HCEC 1CT (cell line): ENCODE results near the gene GPR180.

ENCODE experiments used
- DNase-seq: peaks from one replicate; pipeline ENCODE4 v3.0.0-alpha.2; 2017

GPR180 gene

DNA sequence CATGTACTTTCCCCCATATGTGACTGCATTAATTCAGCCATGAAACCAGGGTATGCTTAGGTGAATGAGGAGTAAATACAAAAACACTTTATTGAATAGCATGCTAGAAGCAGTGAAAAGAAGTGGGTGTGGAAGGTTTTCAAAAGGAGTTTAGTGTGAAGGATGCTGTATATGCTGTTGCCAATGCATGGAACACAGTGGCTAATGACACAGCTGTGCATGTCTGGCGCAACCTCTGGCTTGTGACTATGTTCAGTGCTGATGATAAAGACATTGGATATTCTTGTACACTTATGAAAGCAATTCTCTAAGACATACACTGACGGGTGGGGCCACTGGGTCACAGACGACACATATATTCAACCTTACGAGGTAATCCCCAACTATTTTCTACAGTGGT is 55.5 kb downstream of the GPR180 start:
- peak; percentile 64 for DNase-seq

DNA sequence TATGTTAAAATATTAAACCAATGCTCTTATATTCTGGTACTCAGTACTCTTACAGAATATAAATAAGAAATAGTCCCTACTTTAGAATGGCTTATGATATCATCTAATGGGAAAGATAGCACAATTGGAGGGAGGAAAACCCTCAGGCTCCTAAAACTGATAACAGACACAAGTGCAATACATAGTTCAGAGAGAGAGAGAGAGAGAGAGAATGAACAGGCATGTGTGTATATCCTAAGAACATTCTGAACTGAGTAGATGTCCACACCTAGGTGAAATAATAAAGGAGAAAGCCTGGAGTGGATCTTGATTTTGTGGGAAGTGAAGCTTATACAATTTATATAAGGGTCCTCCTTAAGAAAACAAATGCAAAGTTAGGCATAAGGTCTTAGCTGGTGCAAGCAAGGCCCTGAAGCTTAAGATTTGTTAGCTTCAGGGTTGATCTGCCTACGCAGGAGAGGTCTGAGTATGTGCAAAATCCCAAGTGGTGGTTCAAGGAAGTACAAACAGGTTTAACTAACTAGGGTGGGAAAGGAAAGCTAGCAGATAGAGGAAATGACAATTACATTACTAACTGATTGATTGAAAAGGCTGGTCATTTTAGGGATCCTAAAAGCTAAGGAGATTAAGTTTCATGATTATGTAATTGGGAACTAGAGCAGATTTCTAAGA is 57.4 kb downstream of the GPR180 start:
- peak; percentile 58 for DNase-seq

DNA sequence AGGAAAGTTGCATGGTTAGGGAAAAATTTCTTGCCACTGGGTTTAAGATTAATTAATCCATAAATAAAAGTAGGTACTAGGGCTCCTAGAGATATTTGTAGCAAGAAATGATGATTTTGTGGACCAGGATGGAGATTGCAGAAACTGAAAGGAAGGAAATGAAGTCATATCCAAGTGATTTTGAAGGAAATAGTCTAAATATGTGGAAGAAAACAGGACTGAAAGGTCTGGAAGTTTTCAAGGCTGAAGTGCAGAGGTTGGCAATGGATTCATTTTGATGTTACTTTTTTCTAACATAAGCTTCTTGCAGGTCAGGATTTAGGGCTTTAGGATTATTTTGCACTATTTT is 57.9 kb downstream of the GPR180 start:
- DNase-seq: no peak

DNA sequence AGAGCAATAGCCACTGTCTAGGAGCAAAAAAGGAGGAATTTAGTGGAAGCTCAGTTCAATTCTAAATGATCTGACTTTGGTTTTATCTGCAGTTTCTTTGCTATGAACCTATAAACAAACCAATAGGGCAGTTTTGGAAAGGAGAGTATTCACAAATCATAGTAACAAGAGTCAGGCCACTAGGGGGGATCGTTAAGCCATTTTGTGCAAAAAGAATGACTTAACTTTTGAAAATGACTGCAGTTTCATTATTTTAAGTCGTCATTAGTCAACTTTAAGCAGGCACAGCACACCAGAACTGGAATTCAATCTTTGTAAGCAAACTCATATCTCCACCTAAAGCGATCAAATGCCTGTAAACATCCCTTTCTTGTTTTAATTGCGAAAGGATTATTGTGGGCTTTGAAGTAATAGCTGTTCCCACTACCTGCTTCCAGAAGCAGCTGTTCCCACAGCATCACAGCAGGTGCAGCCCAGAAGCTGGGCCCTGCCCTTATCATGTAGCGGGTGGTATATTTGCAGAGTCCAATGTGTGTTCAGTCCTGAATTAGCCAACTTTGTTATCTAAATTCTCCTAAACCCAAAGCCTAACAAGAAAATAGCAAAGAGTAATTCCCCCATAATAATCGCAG is 59.2 kb downstream of the GPR180 start:
- DNase-seq: peak; percentile 55

DNA sequence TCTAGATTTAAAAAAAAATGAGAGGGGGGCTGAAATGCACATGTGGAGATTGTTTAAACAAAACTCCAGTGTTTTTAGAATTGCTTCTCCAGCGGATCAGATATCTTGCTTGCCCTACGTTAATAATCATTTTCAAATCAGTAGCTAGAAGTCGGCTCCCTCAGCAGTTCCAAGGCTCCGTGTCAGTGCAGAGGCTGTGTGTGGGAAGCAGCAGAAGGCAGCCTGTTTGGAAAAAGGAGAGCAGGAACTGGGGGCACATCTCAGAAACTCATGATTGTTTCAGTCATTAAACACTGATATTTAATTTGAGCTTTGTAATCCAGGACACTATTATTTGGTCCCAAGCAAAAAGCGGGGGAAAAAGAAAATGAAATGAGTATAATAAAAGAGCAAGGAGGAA is 59.7 kb downstream of the GPR180 start:
- DNase-seq: no peak

DNA sequence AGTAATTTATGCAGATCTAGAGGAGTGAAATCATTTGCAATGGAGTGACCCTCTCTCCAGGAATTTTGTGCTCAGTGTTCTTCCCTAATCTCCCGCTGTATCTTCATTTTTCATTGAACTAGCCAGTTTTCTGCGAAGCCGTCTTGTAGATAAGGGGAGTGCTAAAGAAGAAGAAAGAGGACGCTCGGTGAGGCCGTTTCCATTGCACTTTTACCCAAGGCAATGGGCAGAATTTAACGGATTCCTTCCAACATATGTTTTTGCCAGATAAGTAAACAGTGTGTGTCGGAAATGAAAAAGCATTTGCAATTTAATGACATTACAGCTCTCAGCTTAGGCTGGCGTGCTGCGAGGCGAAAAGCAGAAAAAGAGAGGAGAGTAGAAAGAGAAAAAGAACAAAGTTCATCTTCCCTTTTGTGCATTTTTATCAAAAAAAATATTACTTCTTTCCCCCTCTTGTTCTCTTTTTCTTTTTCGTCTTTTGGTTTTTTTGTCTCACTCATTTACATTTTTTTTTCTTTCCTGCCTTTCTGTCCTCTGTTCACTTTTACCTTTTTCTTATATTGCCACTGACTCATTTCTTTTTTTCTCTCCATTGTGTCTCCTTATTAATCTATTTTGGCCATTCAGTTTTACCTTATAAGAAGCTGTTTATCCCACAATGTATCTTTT is 60.8 kb downstream of the GPR180 start:
- no peak for DNase-seq

DNA sequence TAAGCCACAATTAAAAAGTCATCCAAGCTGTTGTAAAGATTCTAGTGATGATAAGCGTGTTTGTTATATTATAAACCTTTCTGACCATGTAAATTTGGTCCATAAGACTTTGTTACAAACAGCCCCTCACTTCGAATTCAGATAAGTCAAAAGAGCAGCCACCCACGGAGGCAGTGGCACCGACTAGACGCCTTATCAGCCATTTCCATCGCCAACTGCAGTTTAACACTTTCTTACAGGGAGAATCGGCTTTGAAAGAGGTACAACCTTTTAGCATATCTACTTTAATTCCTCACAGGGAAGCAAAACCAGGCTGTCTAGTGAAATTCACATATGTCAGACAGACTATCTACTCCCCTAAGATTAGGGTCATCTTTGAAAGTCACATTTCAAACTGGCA is 63.2 kb downstream of the GPR180 start:
- no peak for DNase-seq

DNA sequence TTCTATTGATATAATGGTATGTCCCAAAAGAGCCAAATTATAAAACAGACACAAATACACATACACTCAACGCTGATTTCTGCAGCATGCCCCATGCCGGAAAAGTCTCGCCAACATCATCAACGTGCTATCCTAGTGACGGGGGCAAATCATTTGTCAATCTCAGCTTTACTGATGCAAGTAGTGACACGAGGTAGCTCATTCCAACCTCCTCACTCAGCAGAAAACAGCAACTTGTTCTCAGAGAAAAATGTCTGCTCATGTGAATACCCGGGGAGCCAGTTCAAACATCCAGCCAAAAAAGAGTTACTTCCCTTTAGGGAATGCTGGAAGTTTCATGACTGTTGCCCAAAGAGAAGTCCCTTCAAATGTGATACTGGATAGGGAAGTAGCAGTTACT is 64.4 kb downstream of the GPR180 start:
- DNase-seq: no peak

DNA sequence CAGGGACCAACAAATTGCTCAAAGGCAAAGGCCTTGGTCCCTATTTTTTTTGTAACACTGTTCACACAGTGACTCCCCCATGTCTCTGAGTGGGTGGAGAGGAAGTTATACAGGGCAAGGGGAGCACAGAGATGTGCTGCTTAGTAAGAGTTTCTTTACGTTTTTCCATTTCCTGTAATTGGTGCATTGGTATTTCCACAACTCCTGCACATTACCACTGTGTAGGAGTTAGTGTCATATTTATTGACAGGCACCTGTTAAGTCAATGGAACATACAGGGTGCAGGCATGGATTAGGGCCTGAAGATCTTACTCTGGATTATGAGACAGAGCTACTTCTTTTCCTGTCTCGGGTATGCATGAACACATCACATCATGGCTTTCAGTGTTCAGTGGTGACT is 65.5 kb downstream of the GPR180 start:
- DNase-seq: no peak

DNA sequence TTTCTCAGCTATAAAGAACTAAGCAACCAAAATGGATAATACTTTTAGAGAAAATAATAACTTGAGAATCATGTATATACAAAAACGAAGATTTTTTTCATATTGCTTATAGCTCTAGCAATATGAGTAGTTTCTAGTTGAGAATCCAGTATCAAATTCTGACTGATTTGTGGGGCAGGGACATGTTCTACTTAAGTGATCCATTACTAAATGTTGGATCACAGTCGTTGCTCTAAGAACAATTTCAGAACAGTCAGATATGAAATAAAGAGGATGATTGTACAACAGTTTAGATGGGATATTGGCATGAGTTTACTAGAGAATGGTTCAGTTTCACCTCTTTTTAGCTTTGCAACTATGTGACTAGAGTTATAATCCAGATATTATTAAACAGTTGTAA is 70.7 kb downstream of the GPR180 start:
- no peak for DNase-seq

DNA sequence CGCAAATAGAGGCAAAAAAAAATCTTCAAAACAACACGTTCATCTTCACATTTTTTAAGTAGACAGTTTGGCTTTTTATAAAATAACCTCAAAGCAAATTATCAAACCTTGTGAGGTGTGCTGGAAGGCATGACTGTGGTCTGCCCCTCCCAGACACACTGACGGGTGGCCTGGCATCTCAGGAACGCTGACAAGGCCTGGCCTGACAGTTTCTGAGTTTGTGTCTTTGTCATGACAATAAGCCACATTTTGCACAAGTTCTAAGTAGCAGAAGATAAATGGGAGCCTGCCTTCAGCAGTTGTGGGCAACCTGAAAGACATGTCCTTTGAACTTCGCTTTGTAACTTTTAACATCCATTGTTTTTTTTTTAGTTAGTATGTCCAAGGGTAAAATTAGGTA is 72.2 kb downstream of the GPR180 start:
- DNase-seq: no peak

DNA sequence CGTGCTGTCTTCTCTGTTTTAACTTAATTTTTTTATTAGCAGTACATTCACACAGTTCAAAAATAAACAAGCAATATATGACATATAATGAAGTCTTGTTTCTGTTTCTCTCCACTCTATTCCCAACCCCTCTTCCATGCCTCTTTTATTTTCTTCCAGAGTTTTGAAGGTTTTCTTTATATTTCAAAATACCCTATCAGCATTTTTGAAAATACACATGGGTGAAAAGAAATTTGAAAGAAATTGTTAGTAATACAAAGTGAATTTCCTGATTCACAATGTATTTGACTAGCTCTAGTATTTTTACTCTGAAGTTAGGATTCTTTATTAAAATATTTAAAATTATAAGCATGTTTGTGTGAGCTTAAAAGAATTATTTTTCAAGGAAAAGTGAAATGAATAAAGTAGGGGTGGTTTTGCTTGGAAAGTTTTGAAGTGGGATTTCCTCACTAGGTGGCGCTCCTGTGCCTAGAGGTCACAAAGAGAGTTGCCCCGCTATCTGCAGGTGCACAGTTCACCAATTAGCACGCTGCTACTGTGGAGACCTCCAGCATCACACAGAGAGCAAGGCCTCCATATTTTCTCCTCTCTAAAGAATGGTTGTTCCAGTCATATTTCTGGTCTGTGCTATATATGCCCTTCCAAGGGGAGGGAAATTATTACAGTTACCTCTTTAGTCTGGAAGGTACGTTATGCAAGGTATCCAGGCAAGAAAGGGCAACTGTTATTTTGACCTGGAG is 73.1 kb downstream of the GPR180 start:
- peak; percentile 17 for DNase-seq

DNA sequence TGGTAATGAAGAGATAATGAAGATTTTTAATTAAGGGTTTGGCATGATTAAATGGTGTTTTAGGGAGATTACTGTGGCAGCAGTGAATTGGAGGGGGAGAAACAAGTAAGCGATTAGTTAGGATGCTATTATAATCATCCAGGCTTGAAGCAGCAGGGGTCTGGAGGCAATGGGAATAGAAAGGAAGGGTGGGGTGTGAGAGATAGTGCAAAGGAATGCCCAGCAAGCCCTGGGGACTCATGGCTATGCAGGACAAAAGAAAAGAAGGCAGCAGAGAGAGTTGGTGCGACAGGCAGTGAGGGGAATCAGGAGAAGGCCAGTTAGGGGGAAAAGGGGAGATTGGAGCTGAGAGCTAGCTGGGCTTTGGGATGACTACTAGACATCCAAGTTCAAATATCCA is 76.1 kb downstream of the GPR180 start:
- DNase-seq: no peak

DNA sequence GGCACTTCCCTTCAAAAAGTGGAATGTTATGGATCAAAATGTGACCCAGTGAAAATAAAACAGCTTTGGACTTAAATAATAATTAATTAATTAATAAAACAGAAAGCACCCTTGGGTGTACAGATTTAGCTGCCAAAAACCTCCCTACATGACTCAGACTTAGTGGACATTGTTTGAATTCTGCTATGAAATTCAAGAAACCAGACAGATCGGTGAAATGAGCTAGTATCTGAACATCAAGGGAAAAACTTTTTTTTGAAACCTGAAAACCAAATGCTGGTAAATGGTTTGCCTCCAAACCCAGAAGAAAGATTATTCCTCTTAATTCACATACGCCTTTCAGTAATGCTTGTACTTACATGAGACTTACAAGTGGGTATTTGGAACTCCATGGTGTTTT is 77.2 kb downstream of the GPR180 start:
- no peak for DNase-seq

DNA sequence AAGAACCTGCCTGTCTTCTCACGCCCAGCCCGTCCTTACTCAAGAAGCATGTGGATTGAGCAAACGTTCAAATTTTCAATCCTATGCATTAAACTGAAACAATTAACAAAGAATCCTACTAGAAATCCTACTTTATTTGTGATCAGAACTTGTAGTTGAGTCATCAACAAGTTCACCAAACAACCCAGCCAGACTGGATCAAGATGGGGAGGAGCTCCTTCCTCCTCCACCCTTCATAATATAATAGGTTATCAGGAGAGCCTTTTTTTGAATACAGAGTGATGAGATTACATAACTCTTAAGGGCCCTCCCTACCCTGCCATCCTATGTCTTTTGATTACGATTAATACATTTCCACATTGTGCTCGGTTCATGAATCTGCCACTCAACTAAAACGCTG is 78.0 kb downstream of the GPR180 start:
- no peak for DNase-seq

DNA sequence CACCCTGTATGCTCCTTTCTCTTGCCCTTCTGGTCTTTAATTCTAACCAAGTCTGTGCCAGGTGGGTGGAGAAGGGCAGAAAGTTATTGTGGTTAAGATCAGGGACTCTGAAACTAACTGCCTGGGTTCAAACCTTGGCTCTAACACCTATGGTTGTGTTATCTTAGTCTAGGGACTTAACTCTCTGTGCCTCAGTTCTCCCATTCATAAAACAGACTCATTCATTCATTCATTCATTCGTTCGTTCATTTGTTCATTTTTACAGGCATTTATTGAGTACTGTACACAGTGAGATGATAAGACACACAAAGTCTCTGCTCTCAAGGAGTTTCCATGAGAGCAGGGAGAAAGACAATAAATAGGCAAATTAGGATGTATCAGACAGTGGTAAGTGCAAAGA is 80.6 kb downstream of the GPR180 start:
- DNase-seq: no peak

DNA sequence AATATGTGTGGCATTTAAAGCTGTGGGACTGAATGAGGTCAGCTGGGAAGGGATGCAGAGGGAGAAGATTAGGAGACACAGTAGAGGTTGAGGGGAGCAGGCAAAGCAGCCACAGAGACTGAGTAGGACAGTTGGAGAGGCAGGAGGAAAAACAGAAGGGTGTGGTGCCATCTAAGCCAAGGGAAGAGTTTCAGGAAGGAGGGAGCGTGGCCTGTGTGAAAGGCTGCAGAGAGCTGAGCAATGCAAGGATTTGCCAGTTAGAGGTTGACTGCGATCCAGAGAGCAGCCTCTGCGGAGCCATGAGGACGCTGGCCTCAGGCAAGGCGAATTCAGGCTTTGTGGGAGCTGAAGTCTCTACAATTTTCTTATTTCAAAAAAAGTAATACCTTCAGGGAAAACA is 81.8 kb downstream of the GPR180 start:
- no peak for DNase-seq
